H1 (cell line): ENCODE measurements around the gene DUOXA2. TPM values are rescaled to one million over a fixed set of nuclear protein-coding genes. Genes with fewer than 3 reads are reported as not detected.

Experiments used
- CTCF ChIA-PET: fragments of 300-600 bp; sonication (Branson Sonifier 250); formaldehyde crosslinking; loops from one replicate; lab custom pipeline; 2021; ENCODE audit not compliant: partially characterized antibody; lab: Charles Lee
- POLR2A ChIA-PET: fragments of 300-600 bp; sonication (Branson Sonifier 250); formaldehyde crosslinking; loops from one replicate; lab custom pipeline; 2021; ENCODE audit warnings: inconsistent platforms; ENCODE audit not compliant: partially characterized antibody; lab: Charles Lee
- DNase-seq, 2 experiments: peaks; one replicate each; pipeline versions ENCODE4 v3.0.0 to v3.0.0-alpha.2; 2010 to 2022; ENCODE audit warnings: low spot score in 2 of 2, low read depth in 1 of 2, mixed read lengths in 1 of 2
- FAIRE-seq: peaks from 2 replicates; lab custom pipeline; 2011; peaks lifted over from hg19 to GRCh38; lab: Jason Lieb, UNC
- H2AFZ ChIP-seq: 2 replicates; pipeline ENCODE4 v1.8.1; 2012; ENCODE audit warnings: low read length, inconsistent platforms
- H2AK5ac ChIP-seq: 2 replicates; pipeline ENCODE4 v1.6.1; 2013; ENCODE audit warnings: low read depth, low read length
- H2BK120ac ChIP-seq: replicated peaks from 2 replicates; pipeline ENCODE3; 2013; ENCODE audit warnings: low read depth, low read length, inconsistent platforms
- H2BK12ac ChIP-seq: 2 replicates; pipeline ENCODE4 v1.6.1; 2013; ENCODE audit warnings: low read depth, low read length
- H2BK15ac ChIP-seq: 2 replicates; pipeline ENCODE4 v1.6.1; 2013; ENCODE audit warnings: low read length
- H2BK20ac ChIP-seq: 2 replicates; pipeline ENCODE4 v1.6.1; 2013; ENCODE audit warnings: low read length
- H2BK5ac ChIP-seq: 2 replicates; pipeline ENCODE4 v1.6.1; 2013; ENCODE audit warnings: low read depth, low read length
- H3K14ac ChIP-seq: 2 replicates; pipeline ENCODE4 v1.6.1; 2013; ENCODE audit warnings: inconsistent platforms; ENCODE audit not compliant: insufficient read length
- H3K18ac ChIP-seq: 2 replicates; pipeline ENCODE4 v1.6.1; 2013; ENCODE audit warnings: low read length; ENCODE audit errors: extremely low read depth
- H3K23ac ChIP-seq: 2 replicates; pipeline ENCODE4 v1.6.1; 2013; ENCODE audit warnings: inconsistent platforms; ENCODE audit not compliant: insufficient read length
- H3K23me2 ChIP-seq: 2 replicates; pipeline ENCODE4 v1.6.1; 2013; ENCODE audit warnings: low read depth, low read length
- H3K27ac ChIP-seq: 2 replicates; pipeline ENCODE4 v1.6.1; 2011; ENCODE audit warnings: low read depth, low read length, inconsistent platforms
- H3K27me3 ChIP-seq, 4 experiments: replicated peaks in 1 of 4; 1 replicate in 1 of 4; 2 replicates in 3 of 4; pipeline versions ENCODE4 v1.6.1 to v1.8.1; 2011 to 2013; ENCODE audit warnings: low read length in 3 of 4, mild to moderate bottlenecking in 3 of 4, inconsistent platforms in 2 of 4, mixed read lengths in 2 of 4, moderate library complexity in 1 of 4; ENCODE audit not compliant: control insufficient read depth in 3 of 4, insufficient read depth in 3 of 4; ENCODE audit errors: extremely low read depth in 1 of 4
- H3K36me3 ChIP-seq, 4 experiments: 2 replicates each; pipeline versions ENCODE4 v1.6.1 to v1.8.1; 2011 to 2013; ENCODE audit warnings: mild to moderate bottlenecking in 4 of 4, low read length in 3 of 4, moderate library complexity in 2 of 4, control low read depth in 1 of 4, inconsistent platforms in 1 of 4; ENCODE audit not compliant: insufficient read depth in 4 of 4, control insufficient read depth in 2 of 4
- H3K4ac ChIP-seq: replicated peaks from 2 replicates; pipeline ENCODE3; 2013; ENCODE audit warnings: low read length, low read depth, mixed read lengths, inconsistent platforms; ENCODE audit not compliant: insufficient read length
- H3K4me1 ChIP-seq, 4 experiments: replicated peaks in 1 of 4; 1 replicate in 1 of 4; 2 replicates in 3 of 4; pipeline versions ENCODE4 v1.6.1 to v1.8.1; 2011 to 2013; ENCODE audit warnings: low read length in 3 of 4, inconsistent platforms in 2 of 4, mixed read lengths in 1 of 4; ENCODE audit not compliant: insufficient read depth in 4 of 4, control insufficient read depth in 3 of 4
- H3K4me2 ChIP-seq, 2 experiments: 2 replicates each; pipeline versions ENCODE4 v1.6.1 to v1.8.1; 2011 to 2013; ENCODE audit warnings: low read depth in 2 of 2, low read length in 2 of 2, control low read depth in 1 of 2, inconsistent platforms in 1 of 2, mild to moderate bottlenecking in 1 of 2; ENCODE audit not compliant: insufficient read depth in 1 of 2
- H3K4me3 ChIP-seq, 4 experiments: fragments of 200-600, 300-600 bp in 1 of 4; sonication (generic), shearing (Covaris generic), sonication (Bioruptor Twin) in 1 of 4; 2 replicates each; pipeline versions ENCODE4 v1.5.1 to v1.8.1; 2011 to 2016; ENCODE audit warnings: low read length in 4 of 4, low read depth in 3 of 4, control low read depth in 2 of 4, inconsistent platforms in 2 of 4, mild to moderate bottlenecking in 2 of 4, mixed read lengths in 1 of 4, moderate library complexity in 1 of 4; ENCODE audit not compliant: insufficient read depth in 2 of 4; ENCODE audit errors: extremely low read depth in 1 of 4
- H3K56ac ChIP-seq: replicated peaks from 2 replicates; pipeline ENCODE3; 2013; ENCODE audit warnings: low read depth, mild to moderate bottlenecking, mixed read lengths, low read length, inconsistent platforms; ENCODE audit not compliant: insufficient read length
- H3K79me1 ChIP-seq: 2 replicates; pipeline ENCODE4 v1.6.1; 2013; ENCODE audit warnings: low read depth, low read length, control low read depth
- H3K79me2 ChIP-seq, 2 experiments: 2 replicates each; pipeline versions ENCODE4 v1.6.1 to v1.8.1; 2012 to 2013; ENCODE audit warnings: low read length in 2 of 2, mild to moderate bottlenecking in 2 of 2, inconsistent platforms in 1 of 2; ENCODE audit not compliant: insufficient read depth in 2 of 2, control insufficient read depth in 1 of 2
- H3K9ac ChIP-seq, 4 experiments: replicated peaks in 1 of 4; 1 replicate in 1 of 4; 2 replicates in 3 of 4; pipeline versions ENCODE4 v1.6.1 to v1.8.1; 2011 to 2013; ENCODE audit warnings: low read depth in 3 of 4, low read length in 3 of 4, control low read depth in 2 of 4, mild to moderate bottlenecking in 2 of 4, moderate library complexity in 2 of 4, inconsistent platforms in 1 of 4; ENCODE audit errors: extremely low read depth in 1 of 4
- H3K9me3 ChIP-seq, 2 experiments: 2 replicates each; pipeline versions ENCODE4 v1.6.1 to v1.8.1; 2012 to 2013; ENCODE audit warnings: mild to moderate bottlenecking in 2 of 2, moderate library complexity in 2 of 2, control low read depth in 1 of 2, inconsistent platforms in 1 of 2, low read depth in 1 of 2, low read length in 1 of 2, mixed read lengths in 1 of 2; ENCODE audit not compliant: insufficient read depth in 2 of 2
- H4K20me1 ChIP-seq, 2 experiments: replicated peaks in 1 of 2; 2 replicates each; pipeline versions ENCODE3 to v1.8.1; 2011 to 2013; ENCODE audit warnings: inconsistent platforms in 2 of 2, low read length in 2 of 2, mild to moderate bottlenecking in 1 of 2; ENCODE audit not compliant: insufficient read depth in 2 of 2, control insufficient read depth in 1 of 2
- H4K5ac ChIP-seq: 2 replicates; pipeline ENCODE4 v1.6.1; 2013; ENCODE audit warnings: low read length, low read depth, mixed read lengths, inconsistent platforms; ENCODE audit not compliant: insufficient read length
- H4K8ac ChIP-seq: 2 replicates; pipeline ENCODE4 v1.8.0; 2013; ENCODE audit warnings: mild to moderate bottlenecking, moderate library complexity, low read length, inconsistent platforms; ENCODE audit not compliant: insufficient read depth; ENCODE audit errors: extremely low read depth
- H4K91ac ChIP-seq: replicated peaks from 2 replicates; pipeline ENCODE3; 2013; ENCODE audit warnings: low read length, mixed read lengths, inconsistent platforms; ENCODE audit not compliant: insufficient read length
- HDAC2 ChIP-seq, 2 experiments: fragments of 300-600 bp in 1 of 2; sonication (generic) in 1 of 2; IDR thresholded peaks; 2 replicates each; pipeline ENCODE4 v1.6.1; 2011 to 2012; ENCODE audit warnings: low read depth in 2 of 2, low read length in 2 of 2, mild to moderate bottlenecking in 2 of 2, moderate library complexity in 2 of 2, borderline replicate concordance in 1 of 2, inconsistent platforms in 1 of 2
- JUND ChIP-seq: IDR thresholded peaks from 2 replicates; pipeline ENCODE4 v1.6.1; 2011; ENCODE audit warnings: mild to moderate bottlenecking, improper control_type of control experiment, low read length
- KDM5A ChIP-seq: fragments of 200-600 bp; IDR thresholded peaks from 2 replicates; pipeline ENCODE4 v1.7.1; 2012; ENCODE audit warnings: mild to moderate bottlenecking, low read length, inconsistent platforms, mixed read lengths
- NRF1 ChIP-seq: IDR thresholded peaks from 2 replicates; pipeline ENCODE4 v1.6.1; 2011; ENCODE audit warnings: mild to moderate bottlenecking, low read depth, low read length, improper control_type of control experiment
- POLR2AphosphoS5 ChIP-seq: IDR thresholded peaks from 2 replicates; pipeline ENCODE4 v1.6.1; 2011; ENCODE audit warnings: low read depth, low read length
- TEAD4 ChIP-seq: IDR thresholded peaks from 2 replicates; pipeline ENCODE4 v1.6.1; 2012; ENCODE audit warnings: low read depth, low read length, inconsistent platforms, mixed read lengths
- WGBS, 2 experiments: shearing (Covaris generic) in 1 of 2; methylation state at CpG; one replicate each; pipeline versions ENCODE4 v1.1.6 to v1.1.7; 2013 to 2015; ENCODE audit warnings: low lambda C conversion rate in 2 of 2, mixed read lengths in 2 of 2, inconsistent platforms in 1 of 2, low coverage in 1 of 2, missing lambda C conversion rate in 1 of 2; ENCODE audit not compliant: insufficient replicate concordance in 2 of 2, insufficient coverage in 1 of 2, insufficient read length in 1 of 2; ENCODE audit errors: extremely low coverage in 1 of 2, missing lambda C conversion rate in 1 of 2; 5-methylcytosine and 5-hydroxymethylcytosine counted together
- polyA plus RNA-seq, 7 experiments: library from polyadenylated mRNA; depleted of rRNA in 3 of 7; stranded (reverse) in 5 of 7; unstranded in 2 of 7; fragments of >200 nt in 5 of 7; fragments of 200-250 nt in 2 of 7; gene quantifications; 1 replicate in 5 of 7; 2 replicates in 1 of 7; 4 replicates in 1 of 7; pipeline versions ENCODE4 v1.2.1 to v1.2.3, GENCODE V29; 2011 to 2013; ENCODE audit warnings: missing spikeins in 2 of 7, mixed read lengths in 2 of 7
- total RNA-seq: library from RNA; stranded (reverse); fragmentation: NEBNext Ultra II Directional; extraction: Animal tissue kit (Norgen Biotek cat#: 25700); gene quantifications from 2 replicates; pipeline ENCODE4 v1.2.1, GENCODE V29; 2021
- TF ChIP-seq, protein P1 (sequence below): IDR thresholded peaks from 2 replicates; pipeline ENCODE4 v1.6.1; 2011; ENCODE audit warnings: low read depth, mild to moderate bottlenecking, low read length; ENCODE audit not compliant: insufficient read depth

The DUOXA2 gene
- total and polyA plus RNA-seq, 2 of the 8 experiments (the other 6 are each of a cell fraction or from before 2014, with no cell fraction given), result 0.05 TPM; not detected in 1

DNA sequence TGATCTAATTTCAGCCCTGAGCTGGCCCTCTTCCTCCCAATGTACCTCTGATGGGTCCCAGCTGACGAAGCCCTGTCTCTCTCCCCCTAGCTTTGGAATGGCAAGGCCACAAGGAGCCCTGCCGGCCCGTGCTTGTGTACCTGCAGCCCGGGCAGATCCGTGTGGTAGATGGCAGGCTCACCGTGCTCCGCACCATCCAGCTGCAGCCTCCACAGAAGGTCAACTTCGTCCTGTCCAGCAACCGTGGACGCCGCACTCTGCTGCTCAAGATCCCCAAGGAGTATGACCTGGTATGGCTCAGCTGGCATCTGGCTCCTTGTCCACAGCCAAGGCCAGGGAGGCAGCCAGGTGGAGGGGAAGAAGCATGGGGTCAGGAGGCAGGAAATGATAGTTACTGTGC lies 29.8 kb downstream of the DUOXA2 start:
- H2AK5ac ChIP-seq, result no peak overlapping the region
- no peaks in the 10 kb centered on the region; a peak in 1 of 7 replicates for H3K4me1 ChIP-seq
- H3K23me2 ChIP-seq, result no peaks in the 10 kb centered on the region
- H3K4me3 ChIP-seq, result no peak overlapping the region
- no peak overlapping the region for H3K14ac ChIP-seq
- no peak overlapping the region for H3K23ac ChIP-seq
- H2BK5ac ChIP-seq, result no peak overlapping the region
- no peaks in the 10 kb centered on the region for H4K20me1 ChIP-seq
- H3K79me2 ChIP-seq, result no peaks in the 10 kb centered on the region
- H4K5ac ChIP-seq, result no peak overlapping the region
- H4K91ac ChIP-seq, result no peak overlapping the region
- CTCF ChIA-PET, result interaction anchor here (0.8 to 10.1 kb wide), 7 partner anchors 9 to 249 kb away, joined by 3 to 57 read pairs (median 4); no protein-coding TSS in a partner anchor
- no peak overlapping the region for H3K18ac ChIP-seq
- 86% methylated on average over 11 of the region's 11 CpGs; no CpG with 5 or more reads in 1 of the 2 experiments for WGBS, 2 experiments
- H3K4ac ChIP-seq, result no peak overlapping the region
- H3K27me3 ChIP-seq, result no peaks in the 10 kb centered on the region; a peak in 1 of 7 replicates
- no peak overlapping the region for H2BK120ac ChIP-seq
- no peak overlapping the region for H3K56ac ChIP-seq
- no peaks in the 10 kb centered on the region for H3K36me3 ChIP-seq
- no peak overlapping the region for H4K8ac ChIP-seq
- no peak for DNase-seq
- no peak for FAIRE-seq
- POLR2A ChIA-PET, result interaction anchor here (2.0 kb wide), 1 partner anchor 14 kb away, joined by 6 read pairs; the partner anchor contains the start of genes DUOX1 and DUOXA1
- H2AFZ ChIP-seq, result no peak overlapping the region
- H2BK12ac ChIP-seq, result no peak overlapping the region
- H3K9me3 ChIP-seq, result no peaks in the 10 kb centered on the region
- no peaks in the 10 kb centered on the region; the same call in 1 of the 2 replicates for H3K79me1 ChIP-seq
- no peak overlapping the region for H2BK20ac ChIP-seq
- H3K27ac ChIP-seq, result no peak overlapping the region
- H3K4me2 ChIP-seq, result no peak overlapping the region
- H2BK15ac ChIP-seq, result no peak overlapping the region
- H3K9ac ChIP-seq, result no peak overlapping the region
- TF ChIP-seq, protein P1, sequence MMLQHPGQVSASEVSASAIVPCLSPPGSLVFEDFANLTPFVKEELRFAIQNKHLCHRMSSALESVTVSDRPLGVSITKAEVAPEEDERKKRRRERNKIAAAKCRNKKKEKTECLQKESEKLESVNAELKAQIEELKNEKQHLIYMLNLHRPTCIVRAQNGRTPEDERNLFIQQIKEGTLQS, result no peak
- TF ChIP-seq TEAD4 (no peak), POLR2AphosphoS5 (no peak), HDAC2 (IDR thresholded peaks at IDR 0.05; ENCODE audit: borderline replicate concordance in 1 of 2, low read depth in 2 of 2, low read length in 2 of 2) (no peak), KDM5A (no peak), NRF1 (no peak), JUND (no peak)
